BLaER1 treated with 17β-estradiol and CSF1 and Interleukin-3, amounts not matched to agents 10 nM and 100 nM (cell line): Measurements from ENCODE around the gene BOD1L1.

Experiments
- H3K27ac ChIP-seq, 11 experiments: shearing (Covaris generic); formaldehyde crosslinking; 2 replicates each; pipeline ENCODE4 v1.8.1; 2022
- H3K27me3 ChIP-seq, 11 experiments: shearing (Covaris generic); formaldehyde crosslinking; 2 replicates each; pipeline ENCODE4 v1.8.1; 2022
- H3K36me3 ChIP-seq, 11 experiments: shearing (Covaris generic); formaldehyde crosslinking; 2 replicates each; pipeline ENCODE4 v1.8.1; 2022
- H3K4me1 ChIP-seq, 10 experiments: shearing (Covaris generic); formaldehyde crosslinking; 2 replicates each; pipeline ENCODE4 v1.8.1; 2022
- H3K4me2 ChIP-seq, 11 experiments: shearing (Covaris generic); formaldehyde crosslinking; 2 replicates each; pipeline ENCODE4 v1.8.1; 2022
- H3K4me3 ChIP-seq, 10 experiments: shearing (Covaris generic); formaldehyde crosslinking; 2 replicates each; pipeline ENCODE4 v1.8.1; 2022
- H3K9ac ChIP-seq, 11 experiments: shearing (Covaris generic); formaldehyde crosslinking; 2 replicates each; pipeline ENCODE4 v1.8.1; 2022
- H3K9me3 ChIP-seq, 11 experiments: shearing (Covaris generic); formaldehyde crosslinking; replicated peaks in 1 of 11; 2 replicates each; pipeline ENCODE4 v1.8.1; 2022
- H4K20me1 ChIP-seq, 11 experiments: shearing (Covaris generic); formaldehyde crosslinking; 2 replicates each; pipeline ENCODE4 v1.8.1; 2022
- Cebpa-rat ChIP-seq, 11 experiments: shearing (Covaris generic); IDR thresholded peaks; 2 replicates each; pipeline ENCODE4 v1.8.1; 2022

BOD1L1 gene

GRCh38 chr4:13545394-13545808, 82.1 kb downstream of the BOD1L1 start:
- Histone ChIP-seq H3K4me2 (peak overlapping the region in 8 of 11 experiments; percentile 81 to 96 (median 90); a peak in 14 of 22 replicates), H3K27me3 (peaks cover 92 to 100% (median 99%) of the 10 kb centered on the region in 11 experiments), H3K27ac (no peak overlapping the region), H3K9ac (no peak overlapping the region), H3K4me3 (peak overlapping the region in 7 of 10 experiments; percentile 54 to 71 (median 62); a peak in 10 of 20 replicates), H4K20me1 (peaks cover 0 to 78% (median 55%) of the 10 kb centered on the region in 11 experiments; a peak in 16 of 22 replicates), H3K36me3 (no peaks in the 10 kb centered on the region; a peak in 2 of 22 replicates), H3K9me3 (peaks cover 22 to 33% (median 26%) of the 10 kb centered on the region in 11 experiments), H3K4me1 (peaks cover 23 to 42% (median 29%) of the 10 kb centered on the region in 10 experiments)
- no peak for TF ChIP-seq Cebpa-rat (IDR thresholded peaks at IDR 0.05)

- H3K36me3 ChIP-seq = no peaks in the 10 kb centered on the region; a peak in 2 of 22 replicates
- no peak overlapping the region for H3K27ac ChIP-seq
- peak overlapping the region; percentile 75 to 96 (median 89) for H3K4me2 ChIP-seq
- TF ChIP-seq Cebpa-rat (IDR thresholded peaks at IDR 0.05) = no peak
- H3K4me1 ChIP-seq = peaks cover 23 to 42% (median 29%) of the 10 kb centered on the region in 10 experiments
- peaks cover 97 to 100% (median 100%) of the 10 kb centered on the region in 11 experiments for H3K27me3 ChIP-seq
- H3K9me3 ChIP-seq = peaks cover 22 to 37% (median 29%) of the 10 kb centered on the region in 11 experiments
- H3K9ac ChIP-seq = peak overlapping the region in 6 of 11 experiments; percentile 14 to 56 (median 26); a peak in 5 of 22 replicates
- H3K4me3 ChIP-seq = peak overlapping the region; percentile 54 to 71 (median 60)
- peaks cover 0 to 84% (median 61%) of the 10 kb centered on the region in 11 experiments; a peak in 17 of 22 replicates for H4K20me1 ChIP-seq
These were observed 82.7 kb downstream of the BOD1L1 start for GRCh38 chr4:13544606-13545393.

GRCh38 chr4:13543839-13544605, 83.5 kb downstream of the BOD1L1 start, which contains the start of gene NKX3-2:
NKX3-2 (minus strand) TSS chr4:13544508; CDS start chr4:13544414, 94 bp downstream.
- Histone ChIP-seq H3K36me3 (no peaks in the 10 kb centered on the region; a peak in 2 of 22 replicates), H3K9ac (peak within 1 kb of the TSS in 6 of 11 experiments; percentile 14 to 56 (median 26); a peak in 5 of 22 replicates), H3K4me1 (peaks cover 25 to 38% (median 27%) of the 10 kb centered on the region in 10 experiments), H3K4me2 (peak within 1 kb of the TSS; percentile 75 to 96 (median 89)), H3K4me3 (peak within 1 kb of the TSS; percentile 54 to 71 (median 60)), H3K9me3 (peaks cover 23 to 44% (median 34%) of the 10 kb centered on the region in 11 experiments), H3K27me3 (peaks cover 98 to 100% (median 100%) of the 10 kb centered on the region in 11 experiments), H4K20me1 (peaks cover 0 to 92% (median 69%) of the 10 kb centered on the region in 11 experiments; a peak in 17 of 22 replicates), H3K27ac (no peak within 1 kb of the TSS)
- TF ChIP-seq Cebpa-rat (IDR thresholded peaks at IDR 0.05) = no peak

- H3K4me1 ChIP-seq = peaks cover 25 to 36% (median 28%) of the 10 kb centered on the region in 10 experiments
- H4K20me1 ChIP-seq = peaks cover 0 to 93% (median 75%) of the 10 kb centered on the region in 11 experiments; a peak in 17 of 22 replicates
- no peak for TF ChIP-seq Cebpa-rat (IDR thresholded peaks at IDR 0.05)
- no peak overlapping the region for H3K4me2 ChIP-seq
- peak overlapping the region in 6 of 10 experiments; percentile 58 to 71 (median 60); a peak in 8 of 20 replicates for H3K4me3 ChIP-seq
- H3K36me3 ChIP-seq = no peaks in the 10 kb centered on the region; a peak in 2 of 22 replicates
- H3K9me3 ChIP-seq = peaks cover 31 to 52% (median 42%) of the 10 kb centered on the region in 11 experiments
- H3K27ac ChIP-seq = no peak overlapping the region
- no peak overlapping the region for H3K9ac ChIP-seq
- peaks cover 99 to 100% (median 100%) of the 10 kb centered on the region in 11 experiments for H3K27me3 ChIP-seq
These were observed 84.3 kb downstream of the BOD1L1 start for GRCh38 chr4:13543032-13543838.

GRCh38 chr4:13542577-13543031, 84.9 kb downstream of the BOD1L1 start:
- Histone ChIP-seq H3K4me2 (peak overlapping the region in 10 of 11 experiments; percentile 33 to 83 (median 58); a peak in 17 of 22 replicates), H3K4me3 (peak overlapping the region in 9 of 10 experiments; percentile 27 to 70 (median 41); a peak in 14 of 20 replicates)
- TF ChIP-seq Cebpa-rat (IDR thresholded peaks at IDR 0.05) = no peak

GRCh38 chr4:13541720-13542576, 85.6 kb downstream of the BOD1L1 start:
- peaks cover 18 to 26% (median 23%) of the 10 kb centered on the region in 10 experiments; a peak in 19 of 20 replicates for H3K4me1 ChIP-seq
- H3K36me3 ChIP-seq = no peaks in the 10 kb centered on the region; a peak in 2 of 22 replicates
- H3K4me3 ChIP-seq = peak overlapping the region in 9 of 10 experiments; percentile 27 to 58 (median 41); a peak in 17 of 20 replicates
- no peak overlapping the region for H3K9ac ChIP-seq
- TF ChIP-seq Cebpa-rat (IDR thresholded peaks at IDR 0.05) = no peak
- H4K20me1 ChIP-seq = peaks cover 0 to 91% (median 81%) of the 10 kb centered on the region in 11 experiments; a peak in 17 of 22 replicates
- peaks cover 44 to 65% (median 55%) of the 10 kb centered on the region in 11 experiments for H3K9me3 ChIP-seq
- no peak overlapping the region for H3K27ac ChIP-seq
- peak overlapping the region; percentile 33 to 83 (median 57) for H3K4me2 ChIP-seq
- peaks cover 100% of the 10 kb centered on the region in 11 experiments for H3K27me3 ChIP-seq

More at GRCh38 chr4:13542577-13543031, 84.9 kb downstream of the BOD1L1 start:
- Histone ChIP-seq H3K27me3 (peaks cover 100% of the 10 kb centered on the region in 11 experiments), H3K27ac (no peak overlapping the region), H4K20me1 (peaks cover 0 to 95% (median 76%) of the 10 kb centered on the region in 11 experiments; a peak in 17 of 22 replicates), H3K9me3 (peaks cover 38 to 59% (median 48%) of the 10 kb centered on the region in 11 experiments), H3K36me3 (no peaks in the 10 kb centered on the region; a peak in 2 of 22 replicates), H3K9ac (no peak overlapping the region), H3K4me1 (peaks cover 24 to 33% (median 27%) of the 10 kb centered on the region in 10 experiments)

GRCh38 chr4:13541176-13541604, 86.3 kb downstream of the BOD1L1 start:
- H3K4me1 ChIP-seq = peaks cover 12 to 22% (median 16%) of the 10 kb centered on the region in 10 experiments; a peak in 15 of 20 replicates

More at GRCh38 chr4:13541176-13541604, 86.3 kb downstream of the BOD1L1 start:
- Histone ChIP-seq H3K9me3 (peaks cover 52 to 73% (median 62%) of the 10 kb centered on the region in 11 experiments), H3K9ac (no peak overlapping the region), H3K27me3 (peaks cover 100% of the 10 kb centered on the region in 11 experiments), H3K4me3 (peak overlapping the region in 2 of 10 experiments; percentile 20 to 35; a peak in 1 of 20 replicates), H3K36me3 (no peaks in the 10 kb centered on the region; a peak in 2 of 22 replicates), H3K27ac (no peak overlapping the region), H3K4me2 (peak overlapping the region in 2 of 11 experiments; percentile 10 to 30; a peak in 1 of 22 replicates), H4K20me1 (peaks cover 0 to 88% (median 74%) of the 10 kb centered on the region in 11 experiments; a peak in 17 of 22 replicates)
- no peak for TF ChIP-seq Cebpa-rat (IDR thresholded peaks at IDR 0.05)
